Pulmonary artery endothelial cell (primary cell): ENCODE results near the gene KMT2E. TPM values are rescaled to one million over a fixed set of nuclear protein-coding genes. Genes with fewer than 3 reads are reported as not detected.
"Not testable (repeated sequence)": the region's sequence is repeated elsewhere in the genome, so short reads cannot be mapped to it uniquely, and the experiment has no call there.

Source experiments
- DNase-seq: peaks from one replicate; pipeline ENCODE4 v3.0.0-alpha.2; 2011; ENCODE audit warnings: low read depth, low spot score
- total RNA-seq: library from RNA; depleted of rRNA; stranded (reverse); fragments of >200 nt; gene quantifications from 2 replicates; pipeline ENCODE4 v1.2.3, GENCODE V29; 2014

The KMT2E gene
- 83.0 and 103 TPM in 2 replicates for total RNA-seq

GRCh38 chr7:105013816-105014692 is at the start of gene KMT2E:
Gene KMT2E (plus strand): TSS chr7:105014205. CDS start chr7:105040953, 26,748 bp downstream.
- DNase-seq = no peak

- DNase-seq = no peak
Measured at GRCh38 chr7:104964626-104965236, 49.3 kb upstream of the KMT2E start.

- no peak for DNase-seq
Measured at GRCh38 chr7:104966022-104966421, 48.0 kb upstream of the KMT2E start.

- no peak for DNase-seq
Measured at GRCh38 chr7:104967088-104967487, 46.9 kb upstream of the KMT2E start.

- DNase-seq = no peak
Measured at GRCh38 chr7:104967595-104967994, 46.4 kb upstream of the KMT2E start.

GRCh38 chr7:104968648-104969047 is 45.4 kb upstream of the KMT2E start:
- DNase-seq = no peak

- no peak for DNase-seq
Measured at GRCh38 chr7:104969183-104969582, 44.8 kb upstream of the KMT2E start.

GRCh38 chr7:104971290-104972071 is 42.5 kb upstream of the KMT2E start:
- no peak for DNase-seq

GRCh38 chr7:104972500-104972899 is 41.5 kb upstream of the KMT2E start:
- no peak for DNase-seq

- no peak for DNase-seq
Measured at GRCh38 chr7:104973227-104973626, 40.8 kb upstream of the KMT2E start.

- DNase-seq = peak; percentile 75
Measured at GRCh38 chr7:104973909-104974415, 40.0 kb upstream of the KMT2E start.

GRCh38 chr7:104975553-104975952 is 38.5 kb upstream of the KMT2E start:
- DNase-seq = not testable (repeated sequence)

- DNase-seq = no peak
Measured at GRCh38 chr7:104976966-104977636, 36.9 kb upstream of the KMT2E start.

- DNase-seq = no peak
Measured at GRCh38 chr7:104978460-104978859, 35.5 kb upstream of the KMT2E start.

- no peak for DNase-seq
Measured at GRCh38 chr7:104979167-104979841, 34.7 kb upstream of the KMT2E start.

- no peak for DNase-seq
Measured at GRCh38 chr7:104980440-104980839, 33.6 kb upstream of the KMT2E start.

- DNase-seq = no peak
Measured at GRCh38 chr7:104980841-104981671, 32.9 kb upstream of the KMT2E start.

GRCh38 chr7:104981672-104982037 is 32.4 kb upstream of the KMT2E start:
- DNase-seq = no peak

- DNase-seq = no peak
Measured at GRCh38 chr7:104982308-104983075, 31.5 kb upstream of the KMT2E start.
